ENCODE data around the gene SGSH. TPM values are rescaled to one million over a fixed set of nuclear protein-coding genes. Genes with fewer than 3 reads are reported as not detected.
A peak's percentile ranks its signal among the peaks of the same experiment; 100 is the strongest.

SGSH gene
- total and polyA plus RNA-seq, 4 experiments from 2014 or later: 37.8 to 198 (median 124) TPM

DNA sequence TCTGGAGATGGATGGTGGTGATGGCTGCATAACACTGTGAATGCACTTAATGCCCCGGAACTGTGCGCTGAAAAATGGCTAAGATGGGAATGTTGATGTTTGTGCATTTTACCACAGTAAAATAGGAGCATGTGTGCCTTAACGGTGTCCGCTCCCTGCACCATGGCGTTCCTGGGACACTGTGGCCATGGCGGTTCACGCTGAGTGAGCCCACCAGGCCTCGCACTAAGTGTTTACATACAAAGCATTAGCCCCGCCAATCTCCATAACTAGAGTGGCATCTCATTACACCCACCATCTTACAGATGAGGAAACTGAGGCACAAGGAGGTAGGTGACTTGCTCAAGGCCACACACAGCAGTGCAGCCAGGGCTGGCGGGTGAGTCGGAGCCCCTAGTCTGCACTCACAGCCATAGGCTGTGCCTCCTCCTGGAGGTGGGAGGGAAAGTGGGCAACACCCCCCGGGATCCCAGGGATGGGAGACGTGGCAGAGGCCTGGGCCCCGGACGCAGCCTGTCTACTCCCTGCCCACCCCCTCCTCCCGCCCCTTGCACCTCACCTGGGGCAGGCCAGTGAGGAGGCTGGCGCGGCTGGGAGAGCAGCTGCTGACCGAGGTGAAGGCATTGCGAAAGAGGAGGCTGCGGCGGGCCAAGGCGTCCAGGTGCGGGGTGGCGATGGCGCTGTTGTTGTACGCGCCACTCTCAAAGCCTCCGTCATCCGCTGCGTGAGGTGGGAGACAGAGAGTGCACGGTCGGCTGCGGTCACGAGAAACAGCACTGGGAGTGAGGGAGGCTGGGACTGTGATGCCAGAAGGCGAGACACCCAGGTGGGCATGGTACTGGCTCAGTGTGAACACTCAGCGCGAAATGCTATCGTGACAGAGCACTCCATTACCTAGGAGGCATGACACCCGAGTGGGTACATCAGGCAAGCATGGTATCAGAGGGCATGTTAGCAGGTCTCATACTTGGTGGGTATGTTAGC lies 3.4 kb downstream of the SGSH start:
- peaks cover 29% of the 10 kb centered on the region for H3K4me1 ChIP-seq (ENCODE audit: insufficient read depth, low read length)
- Mint-ChIP-seq H3K27me3 (no peaks in the 10 kb centered on the region), H3K36me3 (peaks cover 14 to 46% of the 10 kb centered on the region in 2 donors), H3K9me3 (peaks cover 0 to 2% (median 0%) of the 10 kb centered on the region in 8 donors), H3K27ac (peak overlapping the region; percentile 18 to 94 (median 58)), H3K4me3 (peak overlapping the region in 4 of 8 donors; percentile 10 to 73 (median 38)), H3K4me1 (peaks cover 18 to 41% (median 29%) of the 10 kb centered on the region in 4 donors)
- H3K4me3 ChIP-seq (ENCODE audit: low read length in 2 of 2): no peak overlapping the region
- no peaks in the 10 kb centered on the region for H3K9me3 ChIP-seq (ENCODE audit: control insufficient read depth in 1 of 2, low read length in 2 of 2)
- no peak for DNase-seq
- ChIA-PET POLR2A (ENCODE audit: partially characterized antibody) (interaction anchor here (1.1 to 4.3 kb wide), 2 partner anchors 20 to 47 kb away, joined by 3 to 71 read pairs; partner anchors contain the start of gene RNF213), CTCF (ENCODE audit: partially characterized antibody) (no interaction called here)
- no peaks in the 10 kb centered on the region for H3K27me3 ChIP-seq (ENCODE audit: insufficient read depth, low read length)
- intact Hi-C loops (cut with micrococcal nuclease): no loop called here
- no peak overlapping the region for H3K27ac ChIP-seq (ENCODE audit: low read depth, low read length)
- peaks cover 51% of the 10 kb centered on the region for H3K36me3 ChIP-seq (ENCODE audit: insufficient read depth, low read length)

GRCh38 chr17:80214878-80215210 lies 5.3 kb downstream of the SGSH start:
- peaks cover 16 to 34% (median 26%) of the 10 kb centered on the region in 4 donors for H3K4me1 Mint-ChIP-seq
- no peak overlapping the region for H3K27ac Mint-ChIP-seq
- H3K4me3 Mint-ChIP-seq: no peak overlapping the region
- no peaks in the 10 kb centered on the region for H3K9me3 Mint-ChIP-seq
- intact Hi-C loops (cut with micrococcal nuclease): no loop called here
- Histone ChIP-seq H3K9me3 (ENCODE audit: control insufficient read depth in 1 of 2, low read length in 2 of 2) (no peaks in the 10 kb centered on the region), H3K4me1 (ENCODE audit: insufficient read depth, low read length) (peaks cover 23% of the 10 kb centered on the region), H3K4me3 (ENCODE audit: low read length in 2 of 2) (no peak overlapping the region), H3K36me3 (ENCODE audit: insufficient read depth, low read length) (peaks cover 70% of the 10 kb centered on the region), H3K27ac (ENCODE audit: low read depth, low read length) (no peak overlapping the region), H3K27me3 (ENCODE audit: insufficient read depth, low read length) (no peaks in the 10 kb centered on the region)
- H3K36me3 Mint-ChIP-seq: peaks cover 14 to 57% of the 10 kb centered on the region in 2 donors
- H3K27me3 Mint-ChIP-seq: no peaks in the 10 kb centered on the region
- CTCF ChIA-PET (ENCODE audit: partially characterized antibody): no interaction called here
- no peak for DNase-seq
- POLR2A ChIA-PET (ENCODE audit: partially characterized antibody): no interaction called here

DNA sequence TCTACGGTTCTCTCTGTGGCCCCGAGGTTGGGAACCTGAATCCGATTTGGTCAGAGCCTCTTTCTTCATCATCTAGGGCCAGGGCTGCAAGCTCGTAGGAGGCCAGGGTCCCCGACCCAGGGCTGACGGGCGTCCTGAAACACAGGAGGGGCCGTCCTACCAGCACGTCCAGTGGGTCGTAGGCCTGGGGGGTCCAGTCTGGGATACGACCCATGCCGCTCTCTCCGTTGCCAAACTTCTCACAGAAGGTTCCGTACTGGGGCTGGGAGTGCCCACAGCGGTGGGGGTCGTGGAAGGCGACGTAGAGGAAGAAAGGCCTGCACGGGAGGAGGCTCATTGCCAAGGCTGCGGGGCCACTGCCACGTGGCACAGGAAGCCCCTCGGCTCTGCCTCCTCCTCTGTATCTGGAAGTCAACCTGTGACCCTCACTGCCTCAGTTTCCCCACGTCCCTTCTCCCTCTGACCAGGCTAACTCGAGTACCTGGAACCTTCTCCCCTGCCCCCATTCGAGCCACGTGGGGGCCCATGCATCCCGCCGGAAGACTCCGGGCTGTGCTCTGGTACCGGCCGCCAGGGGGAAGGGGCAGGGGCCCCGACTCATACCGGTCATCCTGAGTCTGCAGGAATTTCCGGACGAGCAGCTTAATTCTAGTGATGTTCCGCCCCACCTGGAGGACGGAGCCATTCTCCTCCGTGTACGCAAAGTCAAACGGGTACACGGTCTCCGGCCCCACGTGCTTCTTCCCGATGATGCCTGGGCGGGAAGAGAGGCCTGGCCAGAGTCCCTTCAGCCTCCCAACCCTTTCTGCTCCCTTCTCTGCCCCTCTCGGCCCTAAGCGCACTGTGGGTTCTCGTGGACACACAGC lies 5.9 kb downstream of the SGSH start:
- DNase-seq: no peak
- Histone ChIP-seq H3K4me3 (ENCODE audit: low read length in 2 of 2) (no peak overlapping the region), H3K27ac (ENCODE audit: low read depth, low read length) (no peak overlapping the region), H3K27me3 (ENCODE audit: insufficient read depth, low read length) (no peaks in the 10 kb centered on the region), H3K9me3 (ENCODE audit: control insufficient read depth in 1 of 2, low read length in 2 of 2) (no peaks in the 10 kb centered on the region), H3K4me1 (ENCODE audit: insufficient read depth, low read length) (peaks cover 22% of the 10 kb centered on the region), H3K36me3 (ENCODE audit: insufficient read depth, low read length) (peaks cover 76% of the 10 kb centered on the region)
- CTCF ChIA-PET (ENCODE audit: partially characterized antibody): no interaction called here
- Mint-ChIP-seq H3K4me1 (peaks cover 16 to 28% (median 23%) of the 10 kb centered on the region in 4 donors), H3K9me3 (no peaks in the 10 kb centered on the region), H3K27ac (no peak overlapping the region), H3K4me3 (no peak overlapping the region), H3K36me3 (peaks cover 14 to 55% of the 10 kb centered on the region in 2 donors), H3K27me3 (no peaks in the 10 kb centered on the region)
- POLR2A ChIA-PET (ENCODE audit: partially characterized antibody): interaction anchor here (0.6 kb wide), 1 partner anchor 15 kb away, joined by 3 read pairs; no protein-coding TSS in a partner anchor
- intact Hi-C loops (cut with micrococcal nuclease): no loop called here

DNA sequence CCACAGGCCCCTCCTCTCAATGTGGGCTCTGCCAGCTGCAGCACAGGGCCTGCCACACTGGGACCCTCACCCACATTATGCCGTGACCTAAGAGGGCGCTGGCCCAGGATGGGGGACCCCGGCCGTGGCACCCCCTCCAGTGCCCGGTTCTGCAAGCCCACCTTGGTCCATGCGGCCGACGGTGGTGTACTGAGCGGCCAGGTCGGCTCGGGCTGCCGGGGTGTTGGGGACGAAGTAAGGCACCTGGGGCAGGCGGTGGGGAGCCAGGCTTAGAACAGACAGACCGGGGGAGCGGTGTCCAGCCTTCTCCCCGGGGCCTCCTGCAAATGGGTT lies 6.5 kb downstream of the SGSH start:
- Mint-ChIP-seq H3K27me3 (no peaks in the 10 kb centered on the region), H3K4me1 (peaks cover 15 to 23% (median 19%) of the 10 kb centered on the region in 4 donors), H3K27ac (no peak overlapping the region), H3K4me3 (no peak overlapping the region), H3K36me3 (peaks cover 14 to 50% of the 10 kb centered on the region in 2 donors), H3K9me3 (no peaks in the 10 kb centered on the region)
- ChIA-PET POLR2A (ENCODE audit: partially characterized antibody) (no interaction called here), CTCF (ENCODE audit: partially characterized antibody) (no interaction called here)
- Histone ChIP-seq H3K4me1 (ENCODE audit: insufficient read depth, low read length) (peaks cover 15% of the 10 kb centered on the region), H3K27ac (ENCODE audit: low read depth, low read length) (no peak overlapping the region), H3K36me3 (ENCODE audit: insufficient read depth, low read length) (peaks cover 76% of the 10 kb centered on the region), H3K27me3 (ENCODE audit: insufficient read depth, low read length) (no peaks in the 10 kb centered on the region), H3K9me3 (ENCODE audit: control insufficient read depth in 1 of 2, low read length in 2 of 2) (no peaks in the 10 kb centered on the region), H3K4me3 (ENCODE audit: low read length in 2 of 2) (no peak overlapping the region)
- intact Hi-C loops (cut with micrococcal nuclease): no loop called here
- DNase-seq: no peak

DNA sequence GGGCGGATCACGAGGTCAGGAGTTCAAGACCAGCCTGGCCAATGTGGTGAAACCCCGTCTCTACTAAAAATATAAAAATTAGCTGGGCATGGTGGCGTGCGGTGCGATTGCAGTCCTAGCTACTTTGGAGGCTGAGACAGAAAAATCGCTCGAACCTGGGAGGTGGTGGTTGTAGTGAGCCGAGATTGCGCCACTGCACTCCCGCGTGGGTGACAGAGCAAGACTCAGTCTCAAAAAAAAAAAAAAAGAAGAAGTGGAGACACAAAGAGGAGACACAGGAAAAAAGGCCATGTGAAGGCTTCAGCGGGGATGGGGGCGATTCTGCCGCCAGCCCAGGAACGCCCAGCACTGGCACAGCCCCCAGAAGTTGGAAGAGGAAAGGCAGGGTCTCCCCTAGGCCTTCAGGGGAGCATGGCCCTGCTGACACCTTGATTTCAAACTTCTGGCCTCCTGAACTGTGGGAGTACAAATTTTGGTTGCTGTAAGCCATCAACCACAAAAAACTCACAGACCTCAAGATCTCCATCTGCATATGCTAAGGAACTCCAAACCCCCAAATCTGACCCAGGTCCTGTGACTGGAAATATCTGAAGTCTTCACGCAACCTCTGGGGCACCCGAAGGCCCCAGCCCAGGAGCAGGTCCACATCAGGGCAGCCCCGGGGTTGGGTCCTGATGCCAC lies 7.0 kb downstream of the SGSH start:
- no peaks in the 10 kb centered on the region for H3K9me3 ChIP-seq (ENCODE audit: control insufficient read depth in 1 of 2, low read length in 2 of 2)
- Mint-ChIP-seq H3K9me3 (no peaks in the 10 kb centered on the region), H3K4me1 (peaks cover 11 to 18% (median 14%) of the 10 kb centered on the region in 4 donors), H3K27ac (peak overlapping the region in 1 of 7 donors; percentile 12), H3K36me3 (peaks cover 14 to 50% of the 10 kb centered on the region in 2 donors), H3K27me3 (no peaks in the 10 kb centered on the region), H3K4me3 (no peak overlapping the region)
- peaks cover 10% of the 10 kb centered on the region for H3K4me1 ChIP-seq (ENCODE audit: insufficient read depth, low read length)
- H3K27ac ChIP-seq (ENCODE audit: low read depth, low read length): no peak overlapping the region
- H3K36me3 ChIP-seq (ENCODE audit: insufficient read depth, low read length): peaks cover 72% of the 10 kb centered on the region
- ChIA-PET CTCF (ENCODE audit: partially characterized antibody) (no interaction called here), POLR2A (ENCODE audit: partially characterized antibody) (no interaction called here)
- H3K4me3 ChIP-seq (ENCODE audit: low read length in 2 of 2): no peak overlapping the region
- no peak for DNase-seq
- intact Hi-C loops (cut with micrococcal nuclease): no loop called here
- no peaks in the 10 kb centered on the region for H3K27me3 ChIP-seq (ENCODE audit: insufficient read depth, low read length)

DNA sequence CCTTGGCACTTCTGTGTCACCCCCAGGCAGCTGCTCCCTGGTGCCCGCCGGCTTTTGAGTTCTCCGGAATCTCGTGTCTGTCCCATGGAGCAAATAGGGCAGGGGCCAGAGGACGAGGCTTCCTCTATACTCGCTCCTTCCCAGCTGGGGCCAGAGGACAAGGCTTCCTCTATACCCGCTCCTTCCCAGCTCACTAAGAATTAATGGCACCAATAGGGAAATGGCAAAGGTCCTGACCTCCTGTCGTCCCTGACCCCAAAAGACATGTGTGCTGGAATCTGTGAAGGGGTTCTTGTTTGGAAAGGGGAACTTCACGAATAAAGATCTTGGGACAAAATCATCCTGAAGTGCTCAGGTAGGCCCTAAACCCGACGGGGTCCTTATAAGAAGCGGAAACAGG lies 7.6 kb downstream of the SGSH start:
- H3K27ac Mint-ChIP-seq: no peak overlapping the region
- H3K36me3 ChIP-seq (ENCODE audit: insufficient read depth, low read length): peaks cover 68% of the 10 kb centered on the region
- peaks cover 4% of the 10 kb centered on the region for H3K4me1 ChIP-seq (ENCODE audit: insufficient read depth, low read length)
- peaks cover 11 to 47% of the 10 kb centered on the region in 2 donors for H3K36me3 Mint-ChIP-seq
- H3K27me3 ChIP-seq (ENCODE audit: insufficient read depth, low read length): no peaks in the 10 kb centered on the region
- no peak overlapping the region for H3K4me3 Mint-ChIP-seq
- CTCF ChIA-PET (ENCODE audit: partially characterized antibody): no interaction called here
- intact Hi-C loops (cut with micrococcal nuclease): no loop called here
- H3K27me3 Mint-ChIP-seq: no peaks in the 10 kb centered on the region
- no peaks in the 10 kb centered on the region for H3K9me3 Mint-ChIP-seq
- H3K4me1 Mint-ChIP-seq: peaks cover 7 to 12% (median 10%) of the 10 kb centered on the region in 4 donors
- DNase-seq: no peak
- POLR2A ChIA-PET (ENCODE audit: partially characterized antibody): no interaction called here
- no peak overlapping the region for H3K4me3 ChIP-seq (ENCODE audit: low read length in 2 of 2)
- H3K27ac ChIP-seq (ENCODE audit: low read depth, low read length): no peak overlapping the region
- no peaks in the 10 kb centered on the region for H3K9me3 ChIP-seq (ENCODE audit: control insufficient read depth in 1 of 2, low read length in 2 of 2)
